Astrocyte of the spinal cord (primary cell): ENCODE measurements around the gene CDH9.
A peak's percentile ranks its signal among the peaks of the same experiment; 100 is the strongest.

Experiments
- DNase-seq: peaks from one replicate; pipeline ENCODE4 v3.0.0; 2011; ENCODE audit warnings: low read depth, low spot score
- H3K4me3 ChIP-seq: 2 replicates; pipeline ENCODE4 v1.5.1; 2011; ENCODE audit warnings: low read depth, mild to moderate bottlenecking, low read length, moderate library complexity
- in situ Hi-C: cut with HindIII; loops from 2 replicates; pipeline ENCODE4 v1.10.0; 2017; ENCODE audit warnings: low sequenced_read_pairs
- TF ChIP-seq, protein P1 (sequence below): IDR thresholded peaks from 2 replicates; pipeline ENCODE4 v1.5.1; 2012; ENCODE audit warnings: low read depth, mild to moderate bottlenecking, low read length, inconsistent platforms

Gene CDH9, protein sequence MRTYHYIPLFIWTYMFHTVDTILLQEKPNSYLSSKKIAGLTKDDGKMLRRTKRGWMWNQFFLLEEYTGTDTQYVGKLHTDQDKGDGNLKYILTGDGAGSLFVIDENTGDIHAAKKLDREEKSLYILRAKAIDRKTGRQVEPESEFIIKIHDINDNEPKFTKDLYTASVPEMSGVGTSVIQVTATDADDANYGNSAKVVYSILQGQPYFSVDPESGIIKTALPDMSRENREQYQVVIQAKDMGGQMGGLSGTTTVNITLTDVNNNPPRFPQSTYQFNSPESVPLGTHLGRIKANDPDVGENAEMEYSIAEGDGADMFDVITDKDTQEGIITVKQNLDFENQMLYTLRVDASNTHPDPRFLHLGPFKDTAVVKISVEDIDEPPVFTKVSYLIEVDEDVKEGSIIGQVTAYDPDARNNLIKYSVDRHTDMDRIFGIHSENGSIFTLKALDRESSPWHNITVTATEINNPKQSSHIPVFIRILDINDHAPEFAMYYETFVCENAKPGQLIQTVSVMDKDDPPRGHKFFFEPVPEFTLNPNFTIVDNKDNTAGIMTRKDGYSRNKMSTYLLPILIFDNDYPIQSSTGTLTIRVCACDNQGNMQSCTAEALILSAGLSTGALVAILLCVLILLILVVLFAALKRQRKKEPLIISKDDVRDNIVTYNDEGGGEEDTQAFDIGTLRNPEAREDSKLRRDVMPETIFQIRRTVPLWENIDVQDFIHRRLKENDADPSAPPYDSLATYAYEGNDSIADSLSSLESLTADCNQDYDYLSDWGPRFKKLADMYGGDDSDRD

DNA sequence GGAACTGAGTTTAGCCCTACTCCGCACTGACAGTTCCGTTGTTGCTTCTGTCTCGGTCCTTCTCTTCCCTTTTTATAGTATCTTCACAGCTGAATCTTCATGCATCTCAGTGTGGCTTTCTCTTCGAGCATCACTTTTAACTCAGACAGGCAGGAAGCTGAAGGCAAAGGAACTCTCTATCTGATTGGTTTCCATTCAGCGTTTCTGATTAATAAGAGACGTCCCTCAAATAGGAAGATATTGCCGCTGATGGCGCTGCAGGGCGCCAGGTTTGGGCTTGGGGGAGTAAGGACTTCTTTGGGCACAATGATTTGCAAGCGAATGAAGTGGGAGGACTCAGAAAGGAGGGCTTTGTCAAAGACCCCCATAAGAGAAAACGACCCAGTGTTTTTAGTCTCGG, at the start of gene CDH9:
Gene CDH9, minus strand, starts transcription at position 111 of the 400 bp plus-strand sequence. CDS start 50,253 bp downstream, outside the sequence.
- TF ChIP-seq, protein P1, sequence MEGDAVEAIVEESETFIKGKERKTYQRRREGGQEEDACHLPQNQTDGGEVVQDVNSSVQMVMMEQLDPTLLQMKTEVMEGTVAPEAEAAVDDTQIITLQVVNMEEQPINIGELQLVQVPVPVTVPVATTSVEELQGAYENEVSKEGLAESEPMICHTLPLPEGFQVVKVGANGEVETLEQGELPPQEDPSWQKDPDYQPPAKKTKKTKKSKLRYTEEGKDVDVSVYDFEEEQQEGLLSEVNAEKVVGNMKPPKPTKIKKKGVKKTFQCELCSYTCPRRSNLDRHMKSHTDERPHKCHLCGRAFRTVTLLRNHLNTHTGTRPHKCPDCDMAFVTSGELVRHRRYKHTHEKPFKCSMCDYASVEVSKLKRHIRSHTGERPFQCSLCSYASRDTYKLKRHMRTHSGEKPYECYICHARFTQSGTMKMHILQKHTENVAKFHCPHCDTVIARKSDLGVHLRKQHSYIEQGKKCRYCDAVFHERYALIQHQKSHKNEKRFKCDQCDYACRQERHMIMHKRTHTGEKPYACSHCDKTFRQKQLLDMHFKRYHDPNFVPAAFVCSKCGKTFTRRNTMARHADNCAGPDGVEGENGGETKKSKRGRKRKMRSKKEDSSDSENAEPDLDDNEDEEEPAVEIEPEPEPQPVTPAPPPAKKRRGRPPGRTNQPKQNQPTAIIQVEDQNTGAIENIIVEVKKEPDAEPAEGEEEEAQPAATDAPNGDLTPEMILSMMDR: peak; percentile 19
- peak; percentile 7 for DNase-seq
- in situ Hi-C loops: no loop called here
- peak within 1 kb of the TSS; percentile 30 for H3K4me3 ChIP-seq

DNA sequence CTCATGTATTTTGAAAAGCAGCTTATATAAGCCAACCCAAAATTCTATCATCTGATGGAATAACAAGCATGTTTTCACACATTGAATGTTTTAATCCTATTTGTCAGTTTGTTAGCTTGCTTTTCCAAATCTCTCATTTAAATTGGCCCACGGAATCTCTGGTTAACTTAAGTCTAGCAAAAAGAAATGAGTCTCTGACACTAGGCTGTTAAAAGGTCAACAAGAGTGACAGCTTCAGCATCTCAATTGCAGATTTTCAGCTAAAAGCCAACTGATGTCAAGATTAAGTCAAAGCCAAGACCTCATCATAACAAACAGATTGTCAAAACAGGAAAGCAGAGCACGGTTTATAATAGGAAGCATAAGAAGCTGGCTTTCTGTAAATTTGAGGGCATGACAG, 49.4 kb upstream of the CDH9 start:
- DNase-seq: no peak

DNA sequence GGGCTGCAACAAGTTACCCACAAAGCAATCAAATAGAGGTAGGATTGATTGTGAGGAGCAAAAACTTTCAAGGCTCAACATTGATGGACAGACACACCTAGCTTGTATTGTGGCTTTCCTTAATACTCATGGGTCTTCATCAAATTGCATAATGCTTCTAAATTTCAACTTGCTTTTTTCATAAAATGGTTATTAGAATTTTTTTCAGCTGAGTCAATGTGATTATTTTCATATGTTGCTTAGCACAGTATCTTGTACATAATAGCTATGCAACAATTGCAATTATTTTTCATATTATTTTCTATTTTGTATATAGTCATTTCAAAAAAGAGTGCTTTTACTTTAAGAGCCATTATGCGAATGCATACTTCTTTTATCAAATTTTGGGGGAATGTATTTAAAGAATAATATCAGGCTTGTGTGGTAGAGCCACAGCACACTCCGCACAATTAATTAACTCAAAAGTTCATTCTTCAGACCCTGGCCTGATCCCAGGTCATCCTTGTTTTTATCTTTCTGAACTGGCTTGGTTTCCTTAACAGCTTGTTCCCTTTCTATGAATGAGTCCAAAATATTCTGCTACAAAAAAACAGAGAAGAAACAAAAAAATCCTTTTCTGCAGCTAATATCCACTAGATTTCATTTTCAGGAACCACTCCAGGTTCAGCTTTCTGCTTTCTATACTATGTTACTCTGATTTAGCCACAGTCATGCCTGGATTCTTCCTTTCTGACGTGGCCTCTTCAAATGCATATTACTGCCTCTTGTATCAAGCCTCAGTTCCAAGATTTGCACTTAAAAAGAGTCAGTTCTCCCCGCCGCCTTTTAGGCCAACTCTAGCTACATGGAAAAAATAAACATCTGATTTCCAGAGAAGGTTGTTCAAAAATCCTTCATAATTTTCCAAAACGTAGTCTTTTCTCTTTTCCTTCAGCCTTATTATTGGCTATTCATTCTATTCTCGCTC, 45.3 kb upstream of the CDH9 start:
- H3K4me3 ChIP-seq: no peak overlapping the region
- TF ChIP-seq, protein P1: no peak
- in situ Hi-C loops: no loop called here
- peak; percentile 53 for DNase-seq

More for the DNA sequence above, 49.4 kb upstream of the CDH9 start:
- TF ChIP-seq, protein P1: no peak
- no peak overlapping the region for H3K4me3 ChIP-seq
- in situ Hi-C loops: no loop called here

DNA sequence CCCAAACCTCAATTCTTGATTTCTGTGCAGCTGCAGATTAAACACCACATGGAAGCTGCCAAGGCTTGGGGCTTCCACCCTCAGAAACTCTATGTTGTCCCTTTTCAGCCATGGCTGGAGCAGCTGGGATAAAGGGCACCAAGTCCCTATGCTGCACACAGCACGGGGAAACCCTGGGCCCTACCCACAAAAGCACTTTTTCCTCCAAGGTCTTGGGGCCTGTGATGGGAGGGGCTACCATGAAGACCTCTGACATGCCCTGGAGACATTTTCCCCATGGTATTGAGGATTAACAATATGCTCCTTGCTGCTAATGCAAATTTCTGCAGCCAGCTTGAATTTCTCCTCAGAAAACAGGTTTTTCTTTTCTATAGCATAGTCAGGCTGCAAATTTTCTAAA, 41.8 kb upstream of the CDH9 start:
- TF ChIP-seq, protein P1: no peak
- H3K4me3 ChIP-seq: no peak overlapping the region
- in situ Hi-C loops: no loop called here
- no peak for DNase-seq

DNA sequence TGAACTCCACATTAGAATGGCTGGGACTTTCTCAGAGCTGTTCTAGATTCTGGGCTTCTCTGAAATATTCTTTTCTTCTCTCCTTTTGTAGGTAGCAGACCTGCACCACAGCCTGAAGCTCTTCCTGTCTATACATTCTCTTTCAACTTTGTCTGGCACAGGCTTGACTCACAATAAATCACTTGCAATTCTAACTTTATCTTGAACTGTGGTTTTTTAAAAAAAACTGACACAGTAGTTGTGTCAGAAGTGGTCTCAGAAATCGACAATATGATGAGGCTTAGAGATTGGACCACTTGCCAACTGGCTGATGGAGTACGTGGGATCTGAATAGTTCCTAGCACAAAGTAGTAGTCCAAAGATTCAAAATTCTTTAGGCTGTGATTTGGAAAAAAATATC, 24.1 kb upstream of the CDH9 start:
- in situ Hi-C loops: no loop called here
- TF ChIP-seq, protein P1: no peak
- DNase-seq: no peak
- no peak overlapping the region for H3K4me3 ChIP-seq

DNA sequence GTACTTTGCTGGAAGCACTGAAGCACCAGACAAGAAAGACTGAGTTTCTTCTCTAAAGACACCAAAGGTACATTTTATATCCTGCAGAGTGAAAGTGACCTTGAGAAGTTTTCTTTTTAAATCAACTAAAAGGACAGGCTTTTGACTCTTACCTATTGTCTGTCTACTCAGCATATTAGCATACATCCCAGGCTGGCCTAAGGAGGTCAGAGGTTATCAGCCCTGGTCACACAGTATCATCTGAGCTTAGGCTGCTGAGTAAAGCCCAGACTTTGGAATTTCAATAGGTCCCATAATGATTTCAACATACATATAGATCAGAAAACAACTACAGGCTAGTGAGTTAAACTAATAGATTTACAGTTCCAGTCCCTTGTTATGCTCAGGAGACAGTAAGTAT, 10.1 kb upstream of the CDH9 start:
- TF ChIP-seq, protein P1: no peak
- H3K4me3 ChIP-seq: no peak overlapping the region
- in situ Hi-C loops: no loop called here
- no peak for DNase-seq
